Keratinocyte (primary cell): Measurements from ENCODE around the gene FAM236D.
"Not testable (repeated sequence)": the region's sequence is repeated elsewhere in the genome, so short reads cannot be mapped to it uniquely, and the experiment has no call there.

Experiments used
- EZH2 ChIP-seq: IDR thresholded peaks from one replicate; pipeline ENCODE4 v1.6.1; 2012; ENCODE audit warnings: inconsistent platforms, mild to moderate bottlenecking, low read length, moderate library complexity
- TF ChIP-seq, protein P1 (sequence below), 3 experiments: IDR thresholded peaks in 1 of 3; conservative IDR thresholded peaks in 1 of 3; optimal IDR thresholded peaks in 1 of 3; 2 replicates in 2 of 3; 3 replicates in 1 of 3; pipeline versions ENCODE3 to v1.5.1; 2011; ENCODE audit warnings: low read length in 3 of 3, mild to moderate bottlenecking in 3 of 3, moderate library complexity in 2 of 3, control low read depth in 1 of 3, inconsistent platforms in 1 of 3; ENCODE audit not compliant: insufficient read depth in 2 of 3; ENCODE audit errors: extremely low read depth in 1 of 3

DNA sequence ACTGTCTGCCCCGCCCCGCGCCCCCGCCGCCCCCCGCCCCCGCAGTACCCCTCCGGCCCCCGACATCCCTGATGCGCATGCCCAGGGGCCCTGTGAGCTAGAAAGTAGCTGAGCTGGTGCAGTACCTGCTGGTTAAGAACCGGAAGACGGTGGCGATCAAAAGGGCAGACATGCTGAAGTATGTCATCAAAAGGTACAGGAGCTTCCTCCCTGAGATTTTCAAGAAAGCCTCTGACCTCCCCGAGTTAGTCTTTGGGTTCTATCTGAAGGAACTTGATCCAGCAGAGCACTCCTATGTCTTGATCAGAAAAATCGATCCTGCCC, 30.6 kb downstream of the FAM236D start:
- TF ChIP-seq, protein P1, sequence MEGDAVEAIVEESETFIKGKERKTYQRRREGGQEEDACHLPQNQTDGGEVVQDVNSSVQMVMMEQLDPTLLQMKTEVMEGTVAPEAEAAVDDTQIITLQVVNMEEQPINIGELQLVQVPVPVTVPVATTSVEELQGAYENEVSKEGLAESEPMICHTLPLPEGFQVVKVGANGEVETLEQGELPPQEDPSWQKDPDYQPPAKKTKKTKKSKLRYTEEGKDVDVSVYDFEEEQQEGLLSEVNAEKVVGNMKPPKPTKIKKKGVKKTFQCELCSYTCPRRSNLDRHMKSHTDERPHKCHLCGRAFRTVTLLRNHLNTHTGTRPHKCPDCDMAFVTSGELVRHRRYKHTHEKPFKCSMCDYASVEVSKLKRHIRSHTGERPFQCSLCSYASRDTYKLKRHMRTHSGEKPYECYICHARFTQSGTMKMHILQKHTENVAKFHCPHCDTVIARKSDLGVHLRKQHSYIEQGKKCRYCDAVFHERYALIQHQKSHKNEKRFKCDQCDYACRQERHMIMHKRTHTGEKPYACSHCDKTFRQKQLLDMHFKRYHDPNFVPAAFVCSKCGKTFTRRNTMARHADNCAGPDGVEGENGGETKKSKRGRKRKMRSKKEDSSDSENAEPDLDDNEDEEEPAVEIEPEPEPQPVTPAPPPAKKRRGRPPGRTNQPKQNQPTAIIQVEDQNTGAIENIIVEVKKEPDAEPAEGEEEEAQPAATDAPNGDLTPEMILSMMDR (optimal IDR thresholded peaks at IDR 0.05 in 1 of 3, IDR thresholded peaks at IDR 0.05 in 1 of 3, conservative IDR thresholded peaks at IDR 0.05 in 1 of 3; ENCODE audit: extremely low read depth in 1 of 3, insufficient read depth in 2 of 3, low read length in 3 of 3) = not testable (repeated sequence)
- TF ChIP-seq EZH2 = not testable (repeated sequence)
